GM21360 (cell line): ENCODE measurements around the gene ERCC6L2.

Source experiments
- ATAC-seq: cut with Tn5 transposase; IDR thresholded peaks from one replicate; pipeline ENCODE4 v1.9.1; 2021; ENCODE audit warnings: mild to moderate bottlenecking, moderate library complexity; ENCODE audit not compliant: unreplicated experiment

Gene ERCC6L2

GRCh38 chr9:95864852-95865580 lies 10.5 kb upstream of the ERCC6L2 start:
- ATAC-seq: no peak

GRCh38 chr9:95870352-95870751 lies 5.1 kb upstream of the ERCC6L2 start:
- ATAC-seq: no peak

GRCh38 chr9:95870906-95871305 lies 4.6 kb upstream of the ERCC6L2 start:
- ATAC-seq: no peak

- ATAC-seq: no peak
Measured at GRCh38 chr9:95874303-95874988, 1.0 kb upstream of the ERCC6L2 start.

GRCh38 chr9:95874989-95875304 lies 544 bp upstream of the ERCC6L2 start:
- ATAC-seq: no peak

GRCh38 chr9:95876138-95876444 lies 600 bp downstream of the ERCC6L2 start:
- no peak for ATAC-seq

GRCh38 chr9:95876595-95876994 lies 1.1 kb downstream of the ERCC6L2 start:
- ATAC-seq: no peak

- no peak for ATAC-seq
Measured at GRCh38 chr9:95877984-95878383, 2.5 kb downstream of the ERCC6L2 start.

GRCh38 chr9:95879591-95879990 lies 4.1 kb downstream of the ERCC6L2 start:
- ATAC-seq: no peak

GRCh38 chr9:95880021-95880690 lies 4.7 kb downstream of the ERCC6L2 start:
- ATAC-seq: no peak

- no peak for ATAC-seq
Measured at GRCh38 chr9:95887926-95888497, 12.5 kb downstream of the ERCC6L2 start.

- ATAC-seq: no peak
Measured at GRCh38 chr9:95890594-95890993, 15.1 kb downstream of the ERCC6L2 start.

- no peak for ATAC-seq
Measured at GRCh38 chr9:95891067-95891671, 15.7 kb downstream of the ERCC6L2 start.

- ATAC-seq: no peak
Measured at GRCh38 chr9:95892690-95893089, 17.2 kb downstream of the ERCC6L2 start.

- ATAC-seq: no peak
Measured at GRCh38 chr9:95896580-95896979, 21.1 kb downstream of the ERCC6L2 start.

GRCh38 chr9:95901506-95901905 lies 26.0 kb downstream of the ERCC6L2 start:
- ATAC-seq: no peak

GRCh38 chr9:95903398-95903797 lies 27.9 kb downstream of the ERCC6L2 start:
- ATAC-seq: no peak

- no peak for ATAC-seq
Measured at GRCh38 chr9:95907794-95908193, 32.3 kb downstream of the ERCC6L2 start.

GRCh38 chr9:95910023-95910707 lies 34.7 kb downstream of the ERCC6L2 start:
- no peak for ATAC-seq

- ATAC-seq: no peak
Measured at GRCh38 chr9:95910770-95911340, 35.4 kb downstream of the ERCC6L2 start.

GRCh38 chr9:95912773-95913172 lies 37.3 kb downstream of the ERCC6L2 start:
- no peak for ATAC-seq
